Stomach (tissue), 9 donors: Measurements from ENCODE around the gene NONO. TPM values are rescaled to one million over a fixed set of nuclear protein-coding genes. Genes with fewer than 3 reads are reported as not detected.
"Not testable (repeated sequence)": the region's sequence is repeated elsewhere in the genome, so short reads cannot be mapped to it uniquely, and the experiment has no call there.

Experiments used
- DNase-seq, 2 donors: peaks; one replicate each; pipeline versions ENCODE4 v3.0.0 to v3.0.0-alpha.2; 2013 to 2019
- H3K27ac ChIP-seq, 5 donors: fragments of 200-600 bp in 4 of 5; sonication (generic) in 4 of 5; one replicate each; pipeline ENCODE4 v1.5.1; 2013 to 2019; ENCODE audit warnings: mild to moderate bottlenecking in 1 of 5, moderate library complexity in 1 of 5
- H3K27me3 ChIP-seq, 3 donors: fragments of 200-600 bp; sonication (generic); one replicate each; pipeline ENCODE4 v1.5.1; 2017 to 2019; ENCODE audit warnings: mixed run types in 1 of 3
- H3K36me3 ChIP-seq, 4 donors: fragments of 200-600 bp; sonication (generic); 1 replicate in 3 of 4; 2 replicates in 1 of 4; pipeline ENCODE4 v1.5.1; 2016 to 2019
- H3K4me1 ChIP-seq, 4 donors: fragments of 200-600 bp; sonication (generic); one replicate each; pipeline ENCODE4 v1.5.1; 2016 to 2019
- H3K4me3 ChIP-seq, 4 donors: fragments of 200-600 bp; sonication (generic) in 3 of 4; one replicate each; pipeline ENCODE4 v1.5.1; 2016 to 2019; ENCODE audit warnings: mild to moderate bottlenecking in 1 of 4
- H3K9me3 ChIP-seq, 4 donors: fragments of 200-600 bp; sonication (generic); one replicate each; pipeline ENCODE4 v1.5.1; 2016 to 2019
- CTCF ChIP-seq, 7 experiments: fragments of 450-650 bp in 4 of 7; fragments of 200-600 bp in 3 of 7; sonication (generic) in 3 of 7; IDR thresholded peaks; one replicate each; pipeline ENCODE4 v1.5.1; 2016 to 2019; ENCODE audit warnings: antibody characterized with exemption in 7 of 7, control low read depth in 2 of 7, mild to moderate bottlenecking in 1 of 7
- EP300 ChIP-seq: sonication (generic); formaldehyde crosslinking; IDR thresholded peaks from one replicate; pipeline ENCODE4 v1.6.1; 2017; ENCODE audit warnings: antibody characterized with exemption
- POLR2A ChIP-seq, 4 donors: fragments of 450-650 bp; IDR thresholded peaks; one replicate each; pipeline ENCODE4 v1.6.1; 2016; ENCODE audit warnings: antibody characterized with exemption in 4 of 4, control low read depth in 2 of 4, mild to moderate bottlenecking in 1 of 4, moderate library complexity in 1 of 4
- POLR2AphosphoS5 ChIP-seq, 3 donors: sonication (generic); formaldehyde crosslinking; IDR thresholded peaks; one replicate each; pipeline ENCODE4 v1.6.1; 2016; ENCODE audit warnings: antibody characterized with exemption in 3 of 3
- WGBS, 5 donors: extraction: QIAGEN DNeasy Blood & Tissue Kit in 3 of 5; methylation state at CpG; one replicate each; pipeline versions ENCODE4 v1.1.5 to v1.1.7; 2013 to 2018; 5-methylcytosine and 5-hydroxymethylcytosine counted together
- intact Hi-C: fragments of 100-400 bp; cut with DNase I; formaldehyde crosslinking; loops from one replicate; pipeline ENCODE4 v1.15.1; 2023; ENCODE audit warnings: low total_unique reads
- polyA plus RNA-seq, 3 donors: library from polyadenylated mRNA; stranded (reverse); fragments of 200-250 nt; gene quantifications; one replicate each; pipeline ENCODE4 v1.2.3, GENCODE V29; 2013
- total RNA-seq, 5 donors: library from RNA; depleted of rRNA; stranded (reverse); fragments of >200 nt; gene quantifications; one replicate each; pipeline versions ENCODE4 v1.1.0 to v1.2.3, GENCODE V29; 2014 to 2016
- donor health status: healthy with polysubstance abuse.
- donor health status: Bipolar disorder and iron deficiency.
- donor health status: healthy.

The NONO gene
- total and polyA plus RNA-seq, 8 donors = 104 to 332 (median 151) TPM

GRCh38 chrX:71254092-71254963 lies 29.1 kb upstream of the NONO start, which contains the start of gene ZMYM3:
Gene ZMYM3, minus strand, starts transcription at chrX:71254140. Its CDS starts 885 bp downstream, at chrX:71253255.
- Histone ChIP-seq H3K4me3 (peak within 1 kb of the TSS; percentile 60 to 77 (median 65)), H3K36me3 (peaks cover 0 to 16% (median 14%) of the 10 kb centered on the region in 4 donors), H3K27ac (peak within 1 kb of the TSS; percentile 75 to 87 (median 85)), H3K27me3 (no peaks in the 10 kb centered on the region), H3K4me1 (peaks cover 0 to 28% (median 17%) of the 10 kb centered on the region in 4 donors), H3K9me3 (no peaks in the 10 kb centered on the region)
- DNase-seq = peak; percentile 86 to 96
- WGBS, 5 donors = 0 to 38% (median 4%) methylated on average over 25 to 52 of the region's 54 CpGs
- TF ChIP-seq EP300 (no peak), POLR2A (IDR thresholded peaks at IDR 0.05) (no peak), POLR2AphosphoS5 (IDR thresholded peaks at IDR 0.05) (peak in 2 of 3 donors; percentile 31 to 41), CTCF (IDR thresholded peaks at IDR 0.05) (no peak)
- intact Hi-C loops = no loop called here

GRCh38 chrX:71256051-71256450 lies 27.4 kb upstream of the NONO start:
- Histone ChIP-seq H3K27me3 (no peaks in the 10 kb centered on the region), H3K27ac (peak overlapping the region in 2 of 5 donors; percentile 87), H3K4me3 (no peak overlapping the region), H3K4me1 (peaks cover 0 to 28% (median 17%) of the 10 kb centered on the region in 4 donors), H3K9me3 (no peaks in the 10 kb centered on the region), H3K36me3 (no peaks in the 10 kb centered on the region)
- intact Hi-C loops = no loop called here
- no peak for DNase-seq
- WGBS, 5 donors = 62 to 78% (median 69%) methylated on average over 6 of the region's 6 CpGs
- TF ChIP-seq CTCF (IDR thresholded peaks at IDR 0.05) = no peak
- no peak for TF ChIP-seq EP300
- TF ChIP-seq POLR2AphosphoS5 (IDR thresholded peaks at IDR 0.05) = no peak
- no peak for TF ChIP-seq POLR2A (IDR thresholded peaks at IDR 0.05)

- TF ChIP-seq POLR2AphosphoS5 (IDR thresholded peaks at IDR 0.05) = no peak
- TF ChIP-seq EP300 = no peak
- no peak for TF ChIP-seq POLR2A (IDR thresholded peaks at IDR 0.05)
- no peak for DNase-seq
- no peak overlapping the region for H3K27ac ChIP-seq
- H3K4me1 ChIP-seq = peaks cover 0 to 20% (median 13%) of the 10 kb centered on the region in 4 donors
- H3K27me3 ChIP-seq = no peaks in the 10 kb centered on the region
- intact Hi-C loops = no loop called here
- no peaks in the 10 kb centered on the region for H3K9me3 ChIP-seq
- no peak overlapping the region for H3K4me3 ChIP-seq
- no peaks in the 10 kb centered on the region for H3K36me3 ChIP-seq
- WGBS, 5 donors = 83 to 97% (median 92%) methylated on average over 4 of the region's 4 CpGs
Observed at GRCh38 chrX:71256856-71257255, 26.6 kb upstream of the NONO start.

- H3K4me1 ChIP-seq, intact Hi-C loops, H3K27me3 ChIP-seq, DNase-seq, H3K36me3 ChIP-seq, H3K27ac ChIP-seq, H3K4me3 ChIP-seq: not testable (repeated sequence)
- H3K9me3 ChIP-seq = peaks cover 0 to 25% (median 8%) of the 10 kb centered on the region in 4 donors
Observed at GRCh38 chrX:71268624-71269023, 14.8 kb upstream of the NONO start.

- no peak overlapping the region for H3K27ac ChIP-seq
- no peak for DNase-seq
- H3K27me3 ChIP-seq = no peaks in the 10 kb centered on the region
- peaks cover 0 to 25% (median 8%) of the 10 kb centered on the region in 4 donors for H3K9me3 ChIP-seq
- WGBS, 5 donors = 82 to 96% (median 92%) methylated on average over 2 to 19 of the region's 19 CpGs
- H3K36me3 ChIP-seq = no peaks in the 10 kb centered on the region
- H3K4me3 ChIP-seq = no peak overlapping the region
- H3K4me1 ChIP-seq = no peaks in the 10 kb centered on the region
- intact Hi-C loops = no loop called here
- TF ChIP-seq POLR2AphosphoS5 (IDR thresholded peaks at IDR 0.05) = no peak
- no peak for TF ChIP-seq POLR2A (IDR thresholded peaks at IDR 0.05)
- TF ChIP-seq CTCF (IDR thresholded peaks at IDR 0.05) = no peak
- TF ChIP-seq EP300 = no peak
Observed at GRCh38 chrX:71269801-71270395, 13.5 kb upstream of the NONO start.

- H3K4me3 ChIP-seq, H3K27me3 ChIP-seq, DNase-seq, intact Hi-C loops, H3K36me3 ChIP-seq, H3K4me1 ChIP-seq, H3K27ac ChIP-seq: not testable (repeated sequence)
- H3K9me3 ChIP-seq = peaks cover 0 to 32% (median 8%) of the 10 kb centered on the region in 4 donors
- 67 to 94% (median 78%) methylated on average over 2 of the region's 2 CpGs for WGBS, 5 donors
Observed at GRCh38 chrX:71272313-71272712, 11.1 kb upstream of the NONO start.

GRCh38 chrX:71281300-71281699 lies 2.1 kb upstream of the NONO start:
- H3K27ac ChIP-seq, H3K36me3 ChIP-seq, DNase-seq, H3K4me3 ChIP-seq, intact Hi-C loops, H3K27me3 ChIP-seq: not testable (repeated sequence)
- peaks cover 0 to 15% (median 6%) of the 10 kb centered on the region in 4 donors for H3K9me3 ChIP-seq
- WGBS, 5 donors = 92 to 97% (median 96%) methylated on average over 5 to 11 of the region's 11 CpGs
- peaks cover 0 to 19% (median 9%) of the 10 kb centered on the region in 4 donors for H3K4me1 ChIP-seq
